C4-2B (cell line): ENCODE results near the gene SLC25A23.

Experiments
- ZFX ChIP-seq: fragments of 450-650 bp; IDR thresholded peaks from 2 replicates; pipeline ENCODE4 v1.6.1; 2017
- TF ChIP-seq, protein P1 (sequence below): fragments of 450-650 bp; conservative IDR thresholded peaks from 2 replicates; pipeline ENCODE4 v1.5.1; 2017; ENCODE audit warnings: mild to moderate bottlenecking

DNA sequence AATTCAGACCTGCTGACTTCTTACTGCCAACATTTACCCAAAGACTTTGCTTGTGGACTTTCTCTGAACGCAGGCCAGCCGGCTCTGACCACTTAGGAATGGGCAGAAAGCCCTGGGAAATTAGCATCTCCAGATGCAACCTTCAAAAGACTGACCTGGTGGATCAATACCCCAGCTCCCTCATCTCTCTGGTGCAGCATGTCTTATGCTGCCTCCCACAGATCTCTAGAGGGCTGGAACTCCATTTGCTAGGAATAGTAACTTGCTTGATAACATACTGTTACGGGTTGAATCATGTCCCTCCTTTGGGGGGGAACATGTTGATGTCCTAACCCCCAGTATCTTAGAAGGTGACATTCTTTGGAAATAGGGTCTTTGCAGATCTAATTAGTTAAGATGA lies 13.1 kb downstream of the SLC25A23 start:
- TF ChIP-seq, protein P1, sequence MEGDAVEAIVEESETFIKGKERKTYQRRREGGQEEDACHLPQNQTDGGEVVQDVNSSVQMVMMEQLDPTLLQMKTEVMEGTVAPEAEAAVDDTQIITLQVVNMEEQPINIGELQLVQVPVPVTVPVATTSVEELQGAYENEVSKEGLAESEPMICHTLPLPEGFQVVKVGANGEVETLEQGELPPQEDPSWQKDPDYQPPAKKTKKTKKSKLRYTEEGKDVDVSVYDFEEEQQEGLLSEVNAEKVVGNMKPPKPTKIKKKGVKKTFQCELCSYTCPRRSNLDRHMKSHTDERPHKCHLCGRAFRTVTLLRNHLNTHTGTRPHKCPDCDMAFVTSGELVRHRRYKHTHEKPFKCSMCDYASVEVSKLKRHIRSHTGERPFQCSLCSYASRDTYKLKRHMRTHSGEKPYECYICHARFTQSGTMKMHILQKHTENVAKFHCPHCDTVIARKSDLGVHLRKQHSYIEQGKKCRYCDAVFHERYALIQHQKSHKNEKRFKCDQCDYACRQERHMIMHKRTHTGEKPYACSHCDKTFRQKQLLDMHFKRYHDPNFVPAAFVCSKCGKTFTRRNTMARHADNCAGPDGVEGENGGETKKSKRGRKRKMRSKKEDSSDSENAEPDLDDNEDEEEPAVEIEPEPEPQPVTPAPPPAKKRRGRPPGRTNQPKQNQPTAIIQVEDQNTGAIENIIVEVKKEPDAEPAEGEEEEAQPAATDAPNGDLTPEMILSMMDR, result no peak
- TF ChIP-seq ZFX, result no peak; the same call in 1 of the 2 replicates
